Choroid plexus epithelial cell (primary cell): ENCODE measurements around the gene CSMD2.

Experiments
- DNase-seq: peaks from one replicate; pipeline ENCODE4 v3.0.0-alpha.2; 2010; ENCODE audit warnings: low read depth
- H3K4me3 ChIP-seq: 2 replicates; pipeline ENCODE4 v1.5.1; 2011; ENCODE audit warnings: low read depth, mild to moderate bottlenecking, control low read depth, low read length, moderate library complexity
- TF ChIP-seq, protein P1 (sequence below): conservative IDR thresholded peaks from 2 replicates; pipeline ENCODE4 v1.5.1; 2011; ENCODE audit warnings: low read depth, mild to moderate bottlenecking, control low read depth, inconsistent platforms, low read length, moderate library complexity

The CSMD2 gene

DNA sequence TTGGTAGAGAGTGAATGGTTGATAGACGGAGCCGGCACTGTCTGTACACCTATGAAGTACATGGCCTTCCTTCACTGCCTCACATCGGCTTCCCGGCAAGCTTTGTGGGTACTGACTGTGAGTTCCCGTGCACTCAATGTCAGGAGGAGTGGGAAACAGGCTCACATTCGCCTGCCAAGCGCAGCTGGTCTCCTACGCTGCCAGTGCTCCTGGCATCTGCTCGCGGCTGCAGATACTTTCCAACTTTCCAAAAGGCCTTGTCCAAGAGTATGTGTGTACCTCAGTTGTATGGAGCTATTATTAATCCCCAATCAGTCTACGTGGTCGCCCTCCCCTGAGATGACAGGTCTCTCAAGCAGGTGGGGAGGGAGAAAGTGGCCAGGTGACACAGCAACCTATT lies 511.8 kb downstream of the CSMD2 start:
- DNase-seq: no peak
- TF ChIP-seq, protein P1, sequence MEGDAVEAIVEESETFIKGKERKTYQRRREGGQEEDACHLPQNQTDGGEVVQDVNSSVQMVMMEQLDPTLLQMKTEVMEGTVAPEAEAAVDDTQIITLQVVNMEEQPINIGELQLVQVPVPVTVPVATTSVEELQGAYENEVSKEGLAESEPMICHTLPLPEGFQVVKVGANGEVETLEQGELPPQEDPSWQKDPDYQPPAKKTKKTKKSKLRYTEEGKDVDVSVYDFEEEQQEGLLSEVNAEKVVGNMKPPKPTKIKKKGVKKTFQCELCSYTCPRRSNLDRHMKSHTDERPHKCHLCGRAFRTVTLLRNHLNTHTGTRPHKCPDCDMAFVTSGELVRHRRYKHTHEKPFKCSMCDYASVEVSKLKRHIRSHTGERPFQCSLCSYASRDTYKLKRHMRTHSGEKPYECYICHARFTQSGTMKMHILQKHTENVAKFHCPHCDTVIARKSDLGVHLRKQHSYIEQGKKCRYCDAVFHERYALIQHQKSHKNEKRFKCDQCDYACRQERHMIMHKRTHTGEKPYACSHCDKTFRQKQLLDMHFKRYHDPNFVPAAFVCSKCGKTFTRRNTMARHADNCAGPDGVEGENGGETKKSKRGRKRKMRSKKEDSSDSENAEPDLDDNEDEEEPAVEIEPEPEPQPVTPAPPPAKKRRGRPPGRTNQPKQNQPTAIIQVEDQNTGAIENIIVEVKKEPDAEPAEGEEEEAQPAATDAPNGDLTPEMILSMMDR: no peak
- no peak overlapping the region for H3K4me3 ChIP-seq

DNA sequence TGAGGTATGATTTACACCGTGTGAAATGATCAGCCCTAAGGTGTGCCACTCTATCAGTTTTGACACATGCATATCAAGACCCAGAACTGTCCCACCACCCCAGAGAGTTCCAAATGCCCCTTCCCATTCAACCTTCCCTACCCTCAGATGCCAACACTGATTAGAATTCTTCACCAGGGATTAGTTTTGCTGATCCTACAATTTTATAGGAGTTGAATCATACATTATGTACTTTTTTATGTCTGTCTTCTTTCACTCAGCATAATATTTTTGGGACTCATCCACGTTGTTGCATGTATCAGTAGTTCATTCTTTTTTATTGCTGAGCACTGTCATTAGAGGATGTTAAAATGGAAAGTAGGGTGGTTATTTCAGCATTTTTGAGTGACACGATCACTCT lies 514.3 kb downstream of the CSMD2 start:
- H3K4me3 ChIP-seq: no peak overlapping the region
- TF ChIP-seq, protein P1: no peak
- DNase-seq: no peak

- TF ChIP-seq, protein P1: no peak
- no peak overlapping the region for H3K4me3 ChIP-seq
- DNase-seq: no peak
Measured at GRCh38 chr1:33649759-33650158, 515.3 kb downstream of the CSMD2 start.

DNA sequence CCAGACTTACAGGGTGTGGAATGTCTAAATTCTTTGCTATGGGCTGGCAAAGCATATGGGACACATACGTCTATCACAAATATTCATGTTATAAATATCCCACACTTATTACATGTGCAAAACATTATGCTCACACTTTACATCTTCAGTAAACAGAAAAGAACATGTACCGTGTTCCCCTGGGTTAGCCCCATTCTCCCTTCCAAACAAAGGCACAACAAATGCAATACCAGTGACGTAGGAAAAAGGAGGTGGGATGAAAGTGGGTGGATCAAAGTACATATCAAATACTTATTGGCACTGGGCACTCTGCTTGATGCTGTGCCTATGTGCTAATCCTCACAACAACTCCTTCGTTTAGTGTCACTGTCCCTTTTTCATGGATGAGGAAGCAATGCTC lies 521.8 kb downstream of the CSMD2 start:
- H3K4me3 ChIP-seq: no peak overlapping the region
- DNase-seq: no peak
- TF ChIP-seq, protein P1: no peak

DNA sequence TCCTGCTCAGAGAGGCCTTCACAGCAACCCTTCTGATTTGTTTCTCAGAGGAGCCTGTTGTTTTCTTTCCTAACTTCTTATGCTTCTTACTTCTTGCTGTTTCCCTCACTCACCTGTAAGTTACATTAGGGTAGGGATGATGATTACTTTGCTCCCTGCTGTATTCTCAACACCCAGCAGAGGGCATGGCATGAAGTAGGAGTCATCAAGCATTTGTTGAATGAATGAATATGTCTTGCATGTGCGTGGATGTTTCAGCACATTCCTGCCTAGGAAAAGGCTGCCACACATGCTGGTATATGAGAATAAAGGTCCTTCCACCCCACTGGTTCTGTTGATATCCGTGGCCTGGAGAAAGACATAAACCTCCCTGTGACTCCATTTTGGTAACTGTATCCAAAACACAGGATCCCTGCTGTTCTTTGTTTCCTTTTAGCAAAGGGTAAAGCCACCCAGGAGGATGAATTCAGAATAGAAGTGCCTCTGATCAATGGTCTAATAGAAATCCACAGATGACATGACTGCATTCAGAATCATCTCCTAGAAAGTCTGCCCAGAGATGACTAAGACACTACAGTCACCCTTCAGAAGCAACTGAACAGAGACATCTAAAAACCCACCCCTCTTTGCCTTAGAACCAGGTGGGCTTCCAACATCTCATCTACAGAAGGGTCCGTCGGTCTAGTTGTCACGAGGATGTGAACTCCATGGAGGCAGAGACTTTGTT lies 523.8 kb downstream of the CSMD2 start:
- no peak overlapping the region for H3K4me3 ChIP-seq
- TF ChIP-seq, protein P1: peak; percentile 56
- peak; percentile 58 for DNase-seq

DNA sequence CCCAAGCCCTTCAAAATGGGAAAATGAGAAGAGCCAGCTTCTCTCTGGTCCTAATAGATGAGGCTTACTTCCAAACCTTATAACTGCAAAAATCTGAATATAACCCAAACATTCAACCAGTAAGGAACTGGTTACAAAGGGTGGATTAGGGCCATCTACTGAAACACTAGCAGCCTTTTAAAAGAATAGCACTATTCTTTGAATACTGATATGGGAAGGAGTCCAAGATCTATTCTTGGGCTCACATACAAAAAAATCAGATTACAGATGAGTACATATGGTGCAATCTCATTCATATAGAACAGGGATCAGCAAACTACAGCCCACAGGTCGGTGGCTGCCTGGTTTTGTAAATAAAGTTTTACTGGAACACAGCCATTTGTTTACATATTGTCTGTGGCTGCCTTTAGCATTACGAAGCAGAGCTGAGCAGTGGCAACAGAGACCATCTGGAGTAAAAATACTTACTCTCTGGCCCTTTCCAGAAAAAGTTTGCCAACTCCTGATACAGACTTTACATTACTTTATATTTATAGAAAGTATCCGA lies 524.8 kb downstream of the CSMD2 start:
- H3K4me3 ChIP-seq: no peak overlapping the region
- peak; percentile 4 for DNase-seq
- TF ChIP-seq, protein P1: no peak

DNA sequence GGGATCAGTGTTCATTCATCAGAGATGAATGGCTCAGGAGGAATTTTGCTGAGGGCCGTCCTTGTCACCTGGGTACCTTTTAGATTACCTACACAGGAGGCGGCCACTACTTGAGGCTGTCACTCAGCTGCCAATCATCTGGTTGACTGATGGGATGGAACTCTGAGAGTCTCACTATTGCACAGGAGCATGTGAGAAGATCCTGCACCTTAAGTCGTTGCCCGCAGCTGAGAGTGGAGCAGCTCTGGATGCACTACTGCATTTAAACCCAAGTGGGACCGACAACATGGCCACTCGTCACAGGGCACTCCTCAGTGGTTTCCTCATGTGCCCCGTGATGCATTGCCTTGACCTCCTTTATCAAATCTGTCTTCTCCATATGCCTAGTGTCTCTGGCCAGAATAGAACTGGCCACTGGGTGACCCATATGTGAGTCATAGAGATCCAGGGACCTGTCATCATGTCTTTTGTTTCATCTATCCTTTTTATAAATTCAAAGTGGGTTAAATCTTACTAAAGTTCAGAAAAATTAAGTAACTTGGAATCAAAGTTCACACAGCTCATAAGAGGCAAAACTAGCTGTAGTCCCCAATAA lies 527.1 kb downstream of the CSMD2 start:
- no peak overlapping the region for H3K4me3 ChIP-seq
- TF ChIP-seq, protein P1: no peak
- no peak for DNase-seq
